Vagina (tissue), 2 donors: ENCODE data around the gene LRRC74B.

Experiments used
- CTCF ChIP-seq, 3 experiments: fragments of 450-650 bp in 2 of 3; fragments of 200-600 bp in 1 of 3; sonication (generic) in 1 of 3; IDR thresholded peaks; one replicate each; pipeline ENCODE4 v1.5.1; 2017 to 2019; ENCODE audit warnings: antibody characterized with exemption in 3 of 3, mild to moderate bottlenecking in 2 of 3, moderate library complexity in 2 of 3
- POLR2A ChIP-seq, 2 donors: fragments of 450-650 bp; IDR thresholded peaks; one replicate each; pipeline ENCODE4 v1.6.1; 2017; ENCODE audit warnings: antibody characterized with exemption in 2 of 2, mild to moderate bottlenecking in 2 of 2, moderate library complexity in 2 of 2
- POLR2AphosphoS5 ChIP-seq, 2 donors: sonication (generic); formaldehyde crosslinking; IDR thresholded peaks; one replicate each; pipeline ENCODE4 v1.9.0; 2017; ENCODE audit warnings: antibody characterized with exemption in 2 of 2, mild to moderate bottlenecking in 2 of 2, low read depth in 1 of 2; ENCODE audit not compliant: insufficient read depth in 1 of 2

- TF ChIP-seq CTCF (IDR thresholded peaks at IDR 0.05) (no peak), POLR2AphosphoS5 (IDR thresholded peaks at IDR 0.05; ENCODE audit: insufficient read depth in 1 of 2, low read depth in 1 of 2) (no peak), POLR2A (IDR thresholded peaks at IDR 0.05) (no peak)
Measured at GRCh38 chr22:21009638-21010425, 35.9 kb upstream of the LRRC74B start.
